KMS-11 (cell line): ENCODE measurements around the gene ADGRV1.

ENCODE experiments used
- H2AFZ ChIP-seq: fragments of 200-600 bp; sonication (generic); 2 replicates; pipeline ENCODE4 v1.6.1; 2016; ENCODE audit warnings: antibody characterized with exemption, mixed run types, low read depth
- H3K27ac ChIP-seq: fragments of 200-600 bp; sonication (generic); 2 replicates; pipeline ENCODE4 v1.6.1; 2016; ENCODE audit warnings: mild to moderate bottlenecking, mixed run types
- H3K27me3 ChIP-seq: fragments of 200-600 bp; sonication (generic); 2 replicates; pipeline ENCODE4 v1.6.1; 2017; ENCODE audit warnings: mild to moderate bottlenecking, low read depth, mixed run types, moderate library complexity; ENCODE audit not compliant: insufficient read depth
- H3K36me3 ChIP-seq: fragments of 200-600 bp; sonication (generic); 2 replicates; pipeline ENCODE4 v1.6.1; 2017; ENCODE audit warnings: mild to moderate bottlenecking, mixed run types; ENCODE audit not compliant: insufficient read depth
- H3K4me1 ChIP-seq: fragments of 200-600 bp; sonication (generic); 2 replicates; pipeline ENCODE4 v1.6.1; 2016; ENCODE audit warnings: mild to moderate bottlenecking, low read depth, mixed run types; ENCODE audit not compliant: poor library complexity, severe bottlenecking
- H3K4me2 ChIP-seq: fragments of 200-600 bp; sonication (generic); 2 replicates; pipeline ENCODE4 v1.7.0; 2016; ENCODE audit warnings: mild to moderate bottlenecking, mixed run types
- H3K4me3 ChIP-seq: fragments of 200-600 bp; sonication (generic); IDR thresholded peaks from 2 replicates; pipeline ENCODE4 v1.6.1; 2017; ENCODE audit warnings: low read depth, low read length, mixed read lengths; ENCODE audit not compliant: insufficient read depth
- H3K79me2 ChIP-seq: fragments of 200-600 bp; sonication (generic); 2 replicates; pipeline ENCODE4 v1.6.1; 2016; ENCODE audit warnings: low read depth, mixed run types; ENCODE audit not compliant: insufficient read depth
- H3K9ac ChIP-seq: fragments of 200-600 bp; sonication (generic); 2 replicates; pipeline ENCODE4 v1.6.1; 2016; ENCODE audit warnings: mild to moderate bottlenecking, mixed run types
- H4K20me1 ChIP-seq: fragments of 200-600 bp; sonication (generic); 2 replicates; pipeline ENCODE4 v1.6.1; 2016; ENCODE audit warnings: mild to moderate bottlenecking, mixed run types; ENCODE audit not compliant: insufficient read depth
- TF ChIP-seq, protein P1 (sequence below): fragments of 200-600 bp; sonication (generic); conservative IDR thresholded peaks from 2 replicates; pipeline ENCODE4 v1.6.1; 2017; ENCODE audit warnings: low read depth, mild to moderate bottlenecking, antibody characterized with exemption, low read length, moderate library complexity, mixed read lengths

Gene ADGRV1

DNA sequence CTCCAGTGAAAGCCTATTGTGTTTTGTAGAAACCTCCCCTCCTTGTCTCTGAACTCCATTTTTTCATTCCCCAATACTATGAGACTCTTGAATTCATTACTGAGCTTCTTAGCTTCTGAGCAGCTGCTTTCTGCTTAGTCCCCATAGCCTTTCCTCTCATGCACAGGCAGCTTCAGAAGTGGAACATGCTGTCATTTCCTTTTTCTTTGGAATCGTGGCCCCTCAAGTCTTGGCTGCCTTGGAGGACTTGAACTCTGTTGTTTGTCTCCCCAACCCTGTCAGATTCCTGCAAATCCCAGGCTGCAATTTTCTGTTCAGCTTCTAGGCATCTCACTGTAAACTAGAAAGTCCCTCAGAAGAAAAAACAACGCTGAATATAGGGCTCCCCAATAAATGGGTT is 556.1 kb downstream of the ADGRV1 start:
- no peak overlapping the region for H3K9ac ChIP-seq
- no peak overlapping the region for H3K27ac ChIP-seq
- no peaks in the 10 kb centered on the region for H3K4me1 ChIP-seq
- TF ChIP-seq, protein P1, sequence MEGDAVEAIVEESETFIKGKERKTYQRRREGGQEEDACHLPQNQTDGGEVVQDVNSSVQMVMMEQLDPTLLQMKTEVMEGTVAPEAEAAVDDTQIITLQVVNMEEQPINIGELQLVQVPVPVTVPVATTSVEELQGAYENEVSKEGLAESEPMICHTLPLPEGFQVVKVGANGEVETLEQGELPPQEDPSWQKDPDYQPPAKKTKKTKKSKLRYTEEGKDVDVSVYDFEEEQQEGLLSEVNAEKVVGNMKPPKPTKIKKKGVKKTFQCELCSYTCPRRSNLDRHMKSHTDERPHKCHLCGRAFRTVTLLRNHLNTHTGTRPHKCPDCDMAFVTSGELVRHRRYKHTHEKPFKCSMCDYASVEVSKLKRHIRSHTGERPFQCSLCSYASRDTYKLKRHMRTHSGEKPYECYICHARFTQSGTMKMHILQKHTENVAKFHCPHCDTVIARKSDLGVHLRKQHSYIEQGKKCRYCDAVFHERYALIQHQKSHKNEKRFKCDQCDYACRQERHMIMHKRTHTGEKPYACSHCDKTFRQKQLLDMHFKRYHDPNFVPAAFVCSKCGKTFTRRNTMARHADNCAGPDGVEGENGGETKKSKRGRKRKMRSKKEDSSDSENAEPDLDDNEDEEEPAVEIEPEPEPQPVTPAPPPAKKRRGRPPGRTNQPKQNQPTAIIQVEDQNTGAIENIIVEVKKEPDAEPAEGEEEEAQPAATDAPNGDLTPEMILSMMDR = no peak
- no peaks in the 10 kb centered on the region for H4K20me1 ChIP-seq
- no peak overlapping the region for H2AFZ ChIP-seq
- no peak overlapping the region for H3K4me2 ChIP-seq
- no peaks in the 10 kb centered on the region for H3K27me3 ChIP-seq
- H3K36me3 ChIP-seq = no peaks in the 10 kb centered on the region
- no peak overlapping the region for H3K4me3 ChIP-seq
- no peaks in the 10 kb centered on the region for H3K79me2 ChIP-seq

GRCh38 chr5:91118354-91118753 is 559.8 kb downstream of the ADGRV1 start:
- H3K4me2 ChIP-seq = no peak overlapping the region
- H2AFZ ChIP-seq = no peak overlapping the region
- no peaks in the 10 kb centered on the region for H3K36me3 ChIP-seq
- no peaks in the 10 kb centered on the region for H3K4me1 ChIP-seq
- no peak overlapping the region for H3K9ac ChIP-seq
- no peak overlapping the region for H3K27ac ChIP-seq
- TF ChIP-seq, protein P1 = no peak
- H3K79me2 ChIP-seq = no peaks in the 10 kb centered on the region
- H3K27me3 ChIP-seq = no peaks in the 10 kb centered on the region
- H4K20me1 ChIP-seq = no peaks in the 10 kb centered on the region
- H3K4me3 ChIP-seq = no peak overlapping the region

DNA sequence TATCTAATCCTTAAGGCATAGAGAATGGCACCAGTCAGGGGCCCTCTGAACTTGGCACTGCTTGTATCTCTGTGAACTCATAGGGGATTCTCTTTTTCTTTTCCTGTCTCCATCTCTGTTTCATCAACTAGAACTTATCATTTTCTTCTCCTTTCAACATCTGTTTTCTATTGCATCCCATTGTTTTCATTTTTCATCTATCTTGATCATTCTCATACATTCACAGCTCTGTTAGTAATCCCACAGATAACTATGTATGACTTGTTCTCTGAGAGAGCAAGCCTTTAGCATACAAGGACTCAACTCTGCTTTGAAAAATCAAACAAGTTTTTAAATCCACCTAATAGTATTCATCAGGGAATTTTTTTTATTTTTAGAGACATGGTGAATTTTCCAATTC is 560.2 kb downstream of the ADGRV1 start:
- H3K27ac ChIP-seq = no peak overlapping the region
- no peaks in the 10 kb centered on the region for H3K4me1 ChIP-seq
- no peaks in the 10 kb centered on the region for H3K27me3 ChIP-seq
- H3K9ac ChIP-seq = no peak overlapping the region
- no peaks in the 10 kb centered on the region for H3K79me2 ChIP-seq
- TF ChIP-seq, protein P1 = no peak
- no peaks in the 10 kb centered on the region for H3K36me3 ChIP-seq
- no peak overlapping the region for H2AFZ ChIP-seq
- H3K4me2 ChIP-seq = no peak overlapping the region
- no peaks in the 10 kb centered on the region for H4K20me1 ChIP-seq
- H3K4me3 ChIP-seq = no peak overlapping the region

DNA sequence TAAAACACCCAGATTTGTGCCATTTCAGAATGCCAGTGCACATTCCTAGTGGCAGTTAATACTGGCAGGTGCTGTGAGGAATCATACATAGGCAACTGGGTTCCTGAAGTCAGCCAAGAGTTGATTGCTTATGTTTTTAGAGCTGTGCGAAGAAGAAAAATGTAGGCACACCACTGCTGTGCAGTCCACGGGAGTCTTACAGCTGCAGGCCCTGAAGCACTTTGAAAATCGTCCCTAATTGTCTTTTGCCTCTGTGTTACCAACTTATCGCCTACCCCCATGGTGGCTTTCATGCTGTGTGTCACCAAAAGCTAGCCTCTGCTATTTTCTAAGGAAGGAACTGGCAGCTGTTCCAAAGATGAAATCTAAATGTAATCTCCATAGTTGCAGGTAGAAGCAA is 560.6 kb downstream of the ADGRV1 start:
- Histone ChIP-seq H3K36me3 (no peaks in the 10 kb centered on the region), H3K4me2 (no peak overlapping the region), H3K9ac (no peak overlapping the region), H3K27ac (no peak overlapping the region), H3K79me2 (no peaks in the 10 kb centered on the region), H4K20me1 (no peaks in the 10 kb centered on the region), H3K4me1 (no peaks in the 10 kb centered on the region), H3K4me3 (no peak overlapping the region), H2AFZ (no peak overlapping the region), H3K27me3 (no peaks in the 10 kb centered on the region)
- TF ChIP-seq, protein P1 = no peak
